GM18867 (cell line): Measurements from ENCODE around the gene DERA.
"Not testable (repeated sequence)": the region's sequence is repeated elsewhere in the genome, so short reads cannot be mapped to it uniquely, and the experiment has no call there.

Experiments
- ATAC-seq: cut with Tn5 transposase; IDR thresholded peaks from one replicate; pipeline ENCODE4 v1.9.1; 2021; ENCODE audit warnings: mild to moderate bottlenecking, moderate library complexity; ENCODE audit not compliant: unreplicated experiment

The DERA gene

DNA sequence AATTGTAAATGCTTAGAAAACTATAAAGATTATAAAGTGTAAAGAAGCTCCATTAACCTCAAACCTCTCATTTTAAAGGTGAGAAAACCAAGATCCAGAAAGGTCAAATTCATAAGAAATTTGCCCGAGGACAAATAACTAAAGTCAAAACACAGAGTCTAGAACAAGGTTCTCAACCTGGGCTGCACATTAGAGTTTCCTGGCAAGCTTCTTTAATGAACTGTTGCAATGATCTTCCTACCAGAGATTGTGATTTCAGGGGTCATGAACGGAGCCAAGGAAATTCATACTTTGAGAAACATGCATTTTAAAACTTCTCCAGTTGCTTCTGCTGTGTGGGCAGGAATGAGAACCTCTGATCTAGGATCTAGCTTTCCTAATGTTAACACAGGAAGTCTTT is 86.8 kb downstream of the DERA start:
- ATAC-seq = no peak

GRCh38 chr12:16002880-16003279 is 91.7 kb downstream of the DERA start:
- no peak for ATAC-seq

- no peak for ATAC-seq
Observed at GRCh38 chr12:16003460-16003859, 92.3 kb downstream of the DERA start.

GRCh38 chr12:16006752-16007151 is 95.6 kb downstream of the DERA start:
- no peak for ATAC-seq

DNA sequence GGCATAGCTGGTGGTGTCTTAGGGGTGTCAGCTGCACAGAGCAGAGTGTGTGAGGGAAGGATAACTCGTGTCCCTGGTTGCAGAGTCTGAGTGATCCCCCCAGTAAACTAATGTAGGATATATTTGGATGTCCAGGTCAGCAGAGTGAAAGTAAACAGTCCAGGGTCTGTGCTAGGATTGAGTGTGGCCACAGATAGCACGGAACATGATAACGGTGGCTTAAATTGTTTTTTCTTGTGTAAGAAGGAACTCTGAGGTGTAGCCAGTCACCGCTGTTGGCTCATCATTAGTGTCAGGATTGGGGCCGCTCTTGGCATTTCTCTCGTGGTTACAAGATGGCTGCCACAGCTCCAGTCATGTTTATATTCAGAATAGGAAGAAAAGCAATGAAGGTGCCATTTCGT is 97.3 kb downstream of the DERA start:
- no peak for ATAC-seq

DNA sequence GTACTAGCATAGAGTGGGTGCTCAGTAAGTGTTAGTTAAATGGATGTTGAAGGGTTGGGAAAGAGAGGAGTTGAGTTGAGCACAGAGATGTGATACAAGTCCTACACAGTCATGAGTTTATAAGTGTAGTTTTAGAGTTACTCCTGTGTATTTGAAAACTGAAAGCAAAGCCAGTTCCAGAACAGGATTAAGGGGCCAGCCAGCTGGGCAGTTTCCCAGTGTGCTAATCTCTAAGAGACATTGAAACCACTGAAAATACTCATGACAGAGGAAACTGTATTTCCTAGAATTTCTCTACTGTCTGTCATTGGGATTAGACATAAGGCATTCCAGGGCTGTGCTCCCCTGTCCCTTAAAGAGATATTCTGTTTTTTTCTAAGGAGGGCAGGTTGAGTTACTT is 101.0 kb downstream of the DERA start:
- ATAC-seq = no peak

- not testable (repeated sequence) for ATAC-seq
Observed at GRCh38 chr12:16013722-16014121, 102.6 kb downstream of the DERA start.

DNA sequence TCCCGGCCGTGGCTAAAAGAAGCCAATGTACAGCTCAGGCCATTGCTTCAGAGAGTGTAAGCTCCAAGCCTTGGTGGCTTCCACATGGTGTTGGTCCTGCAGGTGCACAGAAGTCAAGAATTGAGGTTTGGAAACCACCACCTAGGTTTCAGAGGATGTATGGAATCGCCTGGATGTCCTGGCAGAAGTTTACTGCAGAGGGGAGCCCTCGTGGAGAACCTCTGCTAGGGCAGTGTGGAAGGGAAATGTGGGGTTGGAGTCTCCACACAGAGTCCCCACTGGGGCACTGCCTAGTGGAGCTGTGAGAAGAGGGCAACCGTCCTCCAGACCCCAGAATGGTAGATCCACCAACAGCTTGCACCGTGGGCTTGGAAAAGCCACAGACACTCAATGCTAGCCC is 103.3 kb downstream of the DERA start:
- not testable (repeated sequence) for ATAC-seq

GRCh38 chr12:16016748-16017147 is 105.6 kb downstream of the DERA start:
- no peak for ATAC-seq

DNA sequence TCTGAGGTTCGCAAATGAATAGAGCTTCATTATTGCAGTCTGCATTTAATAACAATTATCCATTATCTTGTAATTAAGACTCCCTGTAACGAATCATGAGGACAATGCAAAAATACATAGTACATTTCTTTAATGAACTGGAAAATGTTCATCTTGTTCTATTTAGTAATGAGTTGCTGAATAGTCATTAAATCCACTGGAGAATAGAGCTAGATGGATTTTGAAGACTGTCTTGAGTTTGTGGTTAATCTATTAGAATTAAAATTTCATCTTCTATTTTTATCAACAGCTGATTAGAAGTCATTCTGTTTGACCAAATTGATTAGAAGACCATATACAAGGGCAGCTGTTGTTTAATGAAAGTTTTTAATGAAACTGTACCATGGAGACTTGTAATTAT is 107.2 kb downstream of the DERA start:
- ATAC-seq = no peak

GRCh38 chr12:16019136-16019535 is 108.0 kb downstream of the DERA start:
- no peak for ATAC-seq

GRCh38 chr12:16020031-16020430 is 108.9 kb downstream of the DERA start:
- no peak for ATAC-seq

- ATAC-seq = no peak
Observed at GRCh38 chr12:16021026-16021425, 109.9 kb downstream of the DERA start.

- no peak for ATAC-seq
Observed at GRCh38 chr12:16021676-16022075, 110.5 kb downstream of the DERA start.

DNA sequence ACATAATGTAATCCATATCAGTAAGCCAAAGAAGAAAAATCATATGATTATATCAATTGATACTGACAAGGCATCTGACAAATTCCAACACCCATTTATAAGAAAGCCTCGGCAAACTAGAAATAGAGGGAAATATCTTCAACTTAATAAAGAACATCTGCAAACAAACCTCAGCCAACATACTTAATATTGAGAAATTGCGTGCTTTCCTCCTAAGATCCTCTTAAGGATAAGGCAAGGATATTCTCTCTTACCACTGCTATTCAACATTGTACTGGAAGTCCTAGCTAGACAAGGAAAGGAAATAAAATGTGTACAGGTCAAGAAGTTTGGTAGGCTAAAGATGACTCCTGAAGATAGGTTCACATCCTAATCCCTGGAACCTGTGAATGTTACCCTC is 115.9 kb downstream of the DERA start:
- ATAC-seq = no peak

DNA sequence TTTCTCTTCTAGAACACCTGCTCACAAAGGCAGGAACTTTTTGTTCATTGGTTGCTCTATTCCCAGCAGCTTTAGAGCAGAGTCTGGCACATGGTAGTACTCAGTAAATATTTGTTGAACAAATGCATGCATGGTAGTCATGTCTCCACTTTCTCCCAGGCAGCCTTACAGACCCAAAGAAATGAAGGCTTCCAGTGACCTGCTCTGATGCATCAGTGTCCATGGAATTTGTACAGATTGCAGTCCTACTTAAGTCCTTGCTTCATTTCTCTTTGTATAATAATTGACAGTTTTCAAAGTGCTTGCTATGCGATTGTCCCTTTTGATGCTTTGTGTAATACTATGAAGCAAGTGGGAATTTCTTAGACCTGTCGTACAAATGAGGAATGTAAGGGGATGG is 119.6 kb downstream of the DERA start:
- no peak for ATAC-seq

DNA sequence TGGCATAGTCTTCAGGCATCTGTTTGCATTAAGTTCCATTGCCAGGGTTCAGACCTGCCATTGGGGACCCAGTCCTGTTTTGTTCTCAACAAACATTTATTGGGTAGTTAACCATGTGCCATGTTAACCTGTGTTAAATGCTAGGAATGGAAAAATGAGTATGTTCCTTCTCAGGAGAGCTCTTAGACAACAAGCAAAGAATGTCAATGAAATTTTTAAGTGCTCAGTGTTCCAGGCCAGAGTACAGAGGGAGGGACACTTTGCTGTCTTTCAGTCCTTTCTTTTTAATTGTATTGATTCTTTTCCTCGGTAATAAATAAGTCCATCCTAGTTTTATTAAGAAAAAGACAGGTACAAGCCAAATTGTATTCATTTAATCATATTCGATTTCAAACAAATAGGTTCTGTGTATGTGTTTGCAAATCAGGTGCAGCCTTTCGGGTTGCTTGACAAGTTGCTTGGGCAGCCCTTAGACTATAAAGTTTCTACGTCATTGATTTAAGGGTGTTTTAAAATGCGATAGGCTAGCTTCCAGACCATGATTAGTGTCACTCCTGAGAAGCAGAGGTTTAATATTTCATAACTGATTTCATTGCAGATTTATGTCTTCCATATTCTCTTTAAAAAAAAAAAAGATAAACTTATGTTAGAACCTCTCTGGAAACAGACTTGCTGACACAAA is 123.1 kb downstream of the DERA start:
- ATAC-seq = no peak

GRCh38 chr12:16036073-16036472 is 124.9 kb downstream of the DERA start:
- no peak for ATAC-seq

- no peak for ATAC-seq
Observed at GRCh38 chr12:16037533-16037932, 126.4 kb downstream of the DERA start.

GRCh38 chr12:16043480-16043879 is 132.3 kb downstream of the DERA start:
- no peak for ATAC-seq

DNA sequence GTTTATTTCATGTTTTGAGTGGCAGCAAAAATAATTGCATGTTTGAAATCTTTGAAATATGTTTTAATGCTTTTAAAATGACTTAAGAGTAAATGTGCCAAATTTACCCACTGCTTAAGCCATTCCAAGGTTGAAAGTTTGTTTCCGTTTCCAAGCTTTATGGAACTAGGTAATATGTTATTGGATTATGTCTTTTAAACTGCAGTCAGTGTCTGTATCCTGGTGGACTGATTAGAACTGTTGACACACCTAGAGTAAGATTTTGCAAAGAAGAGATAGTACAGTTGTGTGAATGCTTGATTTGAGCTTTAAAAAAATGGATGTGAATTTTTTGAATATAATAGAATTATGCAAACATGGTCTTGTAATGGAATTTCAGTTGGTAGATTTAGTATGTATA is 135.1 kb downstream of the DERA start:
- ATAC-seq = no peak

GRCh38 chr12:16048511-16048910 is 137.4 kb downstream of the DERA start:
- ATAC-seq = no peak

DNA sequence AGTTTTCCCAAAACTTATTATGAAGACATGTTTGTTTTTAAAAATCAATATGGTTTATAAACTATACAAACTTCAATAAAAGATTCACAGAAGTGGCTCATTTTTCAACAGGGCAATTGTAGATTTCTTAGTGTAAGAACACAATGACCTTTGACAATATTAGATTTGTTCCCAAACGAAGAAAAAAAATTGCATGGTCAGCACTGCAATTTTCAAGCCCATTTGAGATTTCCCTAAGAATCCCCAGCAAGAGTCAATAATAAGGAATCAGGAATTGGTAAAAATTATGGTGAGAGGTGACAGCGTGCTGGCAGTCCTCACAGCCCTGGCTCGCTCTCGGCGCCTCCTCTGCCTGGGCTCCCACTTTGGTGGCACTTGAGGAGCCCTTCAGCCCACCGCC is 145.8 kb downstream of the DERA start:
- no peak for ATAC-seq
